Measurements from ENCODE around the gene CHRNB2.

Gene CHRNB2

GRCh38 chr1:154595621-154596020, 28.0 kb downstream of the CHRNB2 start:
- peaks cover 80% of the 10 kb centered on the region for H3K36me3 ChIP-seq (replicated peaks)
- DNase-seq (ENCODE audit: low spot score in 2 of 2): no peak
- H3K27me3 ChIP-seq (ENCODE audit: low read depth): no peaks in the 10 kb centered on the region
- H3K9me3 ChIP-seq: no peaks in the 10 kb centered on the region
- in situ Hi-C loops (cut with MboI; ENCODE audit: low sequenced_read_pairs): no loop called here
- peaks cover 13% of the 10 kb centered on the region for H3K4me1 ChIP-seq
- no peak overlapping the region for H3K4me3 ChIP-seq

GRCh38 chr1:154598871-154599635, 31.5 kb downstream of the CHRNB2 start:
- Histone ChIP-seq H3K9me3 (no peaks in the 10 kb centered on the region), H3K36me3 (replicated peaks) (peaks cover 70% of the 10 kb centered on the region), H3K4me1 (peaks cover 13% of the 10 kb centered on the region), H3K4me3 (no peak overlapping the region), H3K27me3 (ENCODE audit: low read depth) (no peaks in the 10 kb centered on the region)
- in situ Hi-C loops (cut with MboI; ENCODE audit: low sequenced_read_pairs): no loop called here
- peak in 1 of 2 experiments; percentile 43 for DNase-seq (ENCODE audit: low spot score in 2 of 2)

- peaks cover 64% of the 10 kb centered on the region for H3K36me3 ChIP-seq (replicated peaks)
- no peak for DNase-seq (ENCODE audit: low spot score in 2 of 2)
- peaks cover 13% of the 10 kb centered on the region for H3K4me1 ChIP-seq
- no peaks in the 10 kb centered on the region for H3K9me3 ChIP-seq
- in situ Hi-C loops (cut with MboI; ENCODE audit: low sequenced_read_pairs): no loop called here
- no peak overlapping the region for H3K4me3 ChIP-seq
- no peaks in the 10 kb centered on the region for H3K27me3 ChIP-seq (ENCODE audit: low read depth)
These were observed 32.1 kb downstream of the CHRNB2 start for GRCh38 chr1:154599658-154600057.

GRCh38 chr1:154603317-154603716, 35.7 kb downstream of the CHRNB2 start:
- no peaks in the 10 kb centered on the region for H3K27me3 ChIP-seq (ENCODE audit: low read depth)
- DNase-seq (ENCODE audit: low spot score in 2 of 2): no peak
- H3K9me3 ChIP-seq: no peaks in the 10 kb centered on the region
- peaks cover 30% of the 10 kb centered on the region for H3K36me3 ChIP-seq (replicated peaks)
- no peak overlapping the region for H3K4me3 ChIP-seq
- H3K4me1 ChIP-seq: peaks cover 22% of the 10 kb centered on the region
- in situ Hi-C loops (cut with MboI; ENCODE audit: low sequenced_read_pairs): no loop called here

GRCh38 chr1:154605534-154605933, 38.0 kb downstream of the CHRNB2 start:
- Histone ChIP-seq H3K36me3 (replicated peaks) (peaks cover 19% of the 10 kb centered on the region), H3K9me3 (no peaks in the 10 kb centered on the region), H3K4me3 (no peak overlapping the region), H3K27me3 (ENCODE audit: low read depth) (no peaks in the 10 kb centered on the region), H3K4me1 (peaks cover 18% of the 10 kb centered on the region)
- no peak for DNase-seq (ENCODE audit: low spot score in 2 of 2)
- in situ Hi-C loops (cut with MboI; ENCODE audit: low sequenced_read_pairs): no loop called here

- peak overlapping the region; percentile 47 for H3K4me3 ChIP-seq
- in situ Hi-C loops (cut with MboI; ENCODE audit: low sequenced_read_pairs): no loop called here
- peaks cover 3% of the 10 kb centered on the region for H3K36me3 ChIP-seq (replicated peaks)
- no peaks in the 10 kb centered on the region for H3K9me3 ChIP-seq
- no peaks in the 10 kb centered on the region for H3K27me3 ChIP-seq (ENCODE audit: low read depth)
- peaks cover 28% of the 10 kb centered on the region for H3K4me1 ChIP-seq
- no peak for DNase-seq (ENCODE audit: low spot score in 2 of 2)
These were observed 39.6 kb downstream of the CHRNB2 start for GRCh38 chr1:154607106-154607608.

- Histone ChIP-seq H3K9me3 (no peaks in the 10 kb centered on the region), H3K27me3 (ENCODE audit: low read depth) (no peaks in the 10 kb centered on the region), H3K4me1 (peaks cover 28% of the 10 kb centered on the region), H3K4me3 (peak within 1 kb of the TSS; percentile 47), H3K36me3 (replicated peaks) (no peaks in the 10 kb centered on the region; the same call in none of the 2 replicates)
- in situ Hi-C loops (cut with MboI; ENCODE audit: low sequenced_read_pairs): no loop called here
- DNase-seq (ENCODE audit: low spot score in 2 of 2): peak; percentile 78 to 89
These were observed 40.2 kb downstream of the CHRNB2 start, which contains the start of gene ADAR for GRCh38 chr1:154607609-154608396. Gene ADAR, minus strand, starts transcription at chr1:154608186. Its CDS starts 180 bp downstream, at chr1:154608006.

- Histone ChIP-seq H3K4me1 (peaks cover 28% of the 10 kb centered on the region), H3K36me3 (replicated peaks) (no peaks in the 10 kb centered on the region; the same call in 1 of the 2 replicates), H3K4me3 (peak overlapping the region; percentile 47), H3K27me3 (ENCODE audit: low read depth) (no peaks in the 10 kb centered on the region), H3K9me3 (no peaks in the 10 kb centered on the region)
- in situ Hi-C loops (cut with MboI; ENCODE audit: low sequenced_read_pairs): no loop called here
- DNase-seq (ENCODE audit: low spot score in 2 of 2): peak; percentile 71 to 72
These were observed 41.1 kb downstream of the CHRNB2 start for GRCh38 chr1:154608397-154609270.

GRCh38 chr1:154609398-154610380, 42.1 kb downstream of the CHRNB2 start:
- Histone ChIP-seq H3K36me3 (replicated peaks) (no peaks in the 10 kb centered on the region; the same call in 1 of the 2 replicates), H3K9me3 (no peaks in the 10 kb centered on the region), H3K4me1 (peaks cover 28% of the 10 kb centered on the region), H3K27me3 (ENCODE audit: low read depth) (no peaks in the 10 kb centered on the region), H3K4me3 (no peak overlapping the region)
- in situ Hi-C loops (cut with MboI; ENCODE audit: low sequenced_read_pairs): no loop called here
- DNase-seq (ENCODE audit: low spot score in 2 of 2): peak; percentile 22 to 34

GRCh38 chr1:154611150-154611862, 43.7 kb downstream of the CHRNB2 start:
- no peaks in the 10 kb centered on the region for H3K27me3 ChIP-seq (ENCODE audit: low read depth)
- DNase-seq (ENCODE audit: low spot score in 2 of 2): peak; percentile 77 to 92
- H3K36me3 ChIP-seq (replicated peaks): no peaks in the 10 kb centered on the region
- no peak overlapping the region for H3K4me3 ChIP-seq
- peaks cover 27% of the 10 kb centered on the region for H3K4me1 ChIP-seq
- in situ Hi-C loops (cut with MboI; ENCODE audit: low sequenced_read_pairs): no loop called here
- H3K9me3 ChIP-seq: no peaks in the 10 kb centered on the region

GRCh38 chr1:154614247-154614646, 46.7 kb downstream of the CHRNB2 start:
- no peaks in the 10 kb centered on the region for H3K27me3 ChIP-seq (ENCODE audit: low read depth)
- H3K36me3 ChIP-seq (replicated peaks): no peaks in the 10 kb centered on the region
- in situ Hi-C loops (cut with MboI; ENCODE audit: low sequenced_read_pairs): no loop called here
- no peak for DNase-seq (ENCODE audit: low spot score in 2 of 2)
- H3K4me3 ChIP-seq: no peak overlapping the region
- no peaks in the 10 kb centered on the region for H3K9me3 ChIP-seq
- peaks cover 13% of the 10 kb centered on the region for H3K4me1 ChIP-seq

- H3K4me1 ChIP-seq: peaks cover 10% of the 10 kb centered on the region
- no peak overlapping the region for H3K4me3 ChIP-seq
- H3K9me3 ChIP-seq: no peaks in the 10 kb centered on the region
- H3K27me3 ChIP-seq (ENCODE audit: low read depth): no peaks in the 10 kb centered on the region
- in situ Hi-C loops (cut with MboI; ENCODE audit: low sequenced_read_pairs): no loop called here
- DNase-seq (ENCODE audit: low spot score in 2 of 2): no peak
- H3K36me3 ChIP-seq (replicated peaks): no peaks in the 10 kb centered on the region
These were observed 47.3 kb downstream of the CHRNB2 start for GRCh38 chr1:154614901-154615300.

All from HAP-1 (cell line).